Adrenal gland (tissue), 12 donors: Measurements from ENCODE around the gene DDX25. TPM values are rescaled to one million over a fixed set of nuclear protein-coding genes. Genes with fewer than 3 reads are reported as not detected.

Experiments
- DNase-seq, 7 donors: peaks; one replicate each; pipeline ENCODE4 v3.0.0-alpha.2; 2019 to 2020
- H3K27ac ChIP-seq, 5 donors: fragments of 200-600 bp; sonication (generic) in 4 of 5; 1 replicate in 3 of 5; 2 replicates in 2 of 5; pipeline versions ENCODE4 v1.5.1 to v1.8.0; 2016 to 2020; ENCODE audit warnings: mild to moderate bottlenecking in 1 of 5
- H3K27me3 ChIP-seq: fragments of 200-600 bp; 2 replicates; pipeline ENCODE4 v1.8.0; 2021
- H3K36me3 ChIP-seq, 2 donors: fragments of 200-600 bp; replicated peaks in 1 of 2; 1 replicate in 1 of 2; 2 replicates in 1 of 2; pipeline versions ENCODE4 v1.5.1 to v1.8.0; 2018 to 2022
- H3K4me1 ChIP-seq, 2 donors: fragments of 200-600 bp; replicated peaks in 1 of 2; 1 replicate in 1 of 2; 2 replicates in 1 of 2; pipeline versions ENCODE4 v1.5.1 to v1.8.0; 2018 to 2021
- H3K4me3 ChIP-seq, 4 donors: fragments of 200-600 bp; sonication (generic) in 3 of 4; one replicate each; pipeline ENCODE4 v1.5.1; 2016 to 2018
- H3K9me3 ChIP-seq, 3 donors: fragments of 200-600 bp; sonication (generic) in 1 of 3; replicated peaks in 1 of 3; 1 replicate in 2 of 3; 2 replicates in 1 of 3; pipeline versions ENCODE4 v1.5.1 to v1.8.0; 2016 to 2021
- POLR2A ChIP-seq, 2 donors: fragments of 450-650 bp; IDR thresholded peaks; one replicate each; pipeline ENCODE4 v1.6.1; 2017; ENCODE audit warnings: antibody characterized with exemption in 2 of 2, mild to moderate bottlenecking in 2 of 2, moderate library complexity in 1 of 2
- WGBS, 4 donors: extraction: QIAGEN DNeasy Blood & Tissue Kit in 2 of 4; methylation state at CpG; one replicate each; pipeline versions ENCODE4 v1.1.5 to v1.1.7; 2013 to 2017; 5-methylcytosine and 5-hydroxymethylcytosine counted together
- intact Hi-C, 2 donors: fragments of 100-400 bp; cut with DNase I; formaldehyde crosslinking; loops; one replicate each; pipeline versions ENCODE4 v1.14.1 to v1.15.0; 2022 to 2023
- polyA plus RNA-seq, 3 donors: library from polyadenylated mRNA; stranded (reverse); fragments of 200-250 nt in 2 of 3; fragments of 350-450 nt in 1 of 3; fragmentation: Illumina TruSeq in 1 of 3; extraction: RNeasy Lipid Tissue Mini Kit (QIAGEN cat#74804) in 1 of 3; gene quantifications; one replicate each; pipeline ENCODE4 v1.2.3, GENCODE V29; 2013 to 2014
- total RNA-seq, 9 donors: library from RNA; depleted of rRNA in 4 of 9; stranded (reverse); fragments of >200 nt in 4 of 9; fragments of 120-200 nt in 1 of 9; fragmentation: NEBNext Ultra II Directional in 1 of 9; extraction: Animal tissue kit (Norgen Biotek cat#: 25700) in 1 of 9; gene quantifications; one replicate each; pipeline versions ENCODE4 v1.1.0 to v1.2.4, GENCODE V29; 2013 to 2023
- TF ChIP-seq, protein P1 (sequence below), 6 experiments: fragments of 450-650 bp in 4 of 6; fragments of 200-600 bp in 2 of 6; sonication (generic) in 1 of 6; IDR thresholded peaks; 1 replicate in 5 of 6; 2 replicates in 1 of 6; pipeline versions ENCODE4 v1.5.1 to v1.8.0; 2016 to 2021; ENCODE audit warnings: antibody characterized with exemption in 6 of 6, mild to moderate bottlenecking in 2 of 6, moderate library complexity in 1 of 6
- donor health status: healthy with polysubstance abuse.
- donor health status: Bipolar disorder and iron deficiency.
- donor health status: DM: yes; HTN: yes; CAD: no.
- donor health status: DM: no; HTN: no; CAD: no.
- donor health status: DM: no; HTN: no; CAD: no.
- donor health status: DM: yes; HTN: yes; CAD: no.

DDX25 gene
- total and polyA plus RNA-seq, 12 donors = 0.18 to 7.4 (median 0.98) TPM; not detected in 3

DNA sequence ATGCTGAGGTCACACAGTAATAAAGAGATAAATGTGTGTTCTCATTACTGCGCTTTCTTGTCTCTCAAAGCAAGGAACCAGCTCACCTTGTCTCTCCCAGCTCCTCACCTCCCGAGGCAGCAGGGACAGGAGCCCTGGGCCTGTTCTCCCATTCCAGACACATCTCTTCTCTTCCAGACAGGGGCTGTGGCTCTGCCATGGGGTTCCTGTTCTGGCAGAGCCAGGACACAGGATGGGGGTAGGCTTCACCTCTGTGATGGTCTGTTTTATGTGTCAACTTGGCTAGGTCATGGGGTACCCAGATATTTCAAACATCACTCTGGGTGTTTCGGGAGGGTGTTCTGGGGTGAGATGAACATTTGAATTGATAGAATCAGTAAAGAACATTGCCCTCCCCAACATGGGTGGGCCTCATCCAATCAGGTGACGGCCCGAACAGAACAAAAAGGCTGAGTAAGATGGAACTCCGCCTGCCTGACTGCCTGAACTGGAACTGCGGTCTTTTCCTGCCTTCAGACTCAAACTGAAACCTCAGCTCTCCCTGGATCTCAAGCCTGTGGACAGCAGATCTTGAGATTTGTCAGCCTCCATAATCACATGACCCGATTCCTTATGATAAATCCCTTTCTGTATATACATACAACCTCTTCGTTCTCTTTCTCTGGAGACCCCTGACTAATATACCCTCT lies 39.5 kb downstream of the DDX25 start:
- no peak overlapping the region for H3K27ac ChIP-seq
- TF ChIP-seq, protein P1, sequence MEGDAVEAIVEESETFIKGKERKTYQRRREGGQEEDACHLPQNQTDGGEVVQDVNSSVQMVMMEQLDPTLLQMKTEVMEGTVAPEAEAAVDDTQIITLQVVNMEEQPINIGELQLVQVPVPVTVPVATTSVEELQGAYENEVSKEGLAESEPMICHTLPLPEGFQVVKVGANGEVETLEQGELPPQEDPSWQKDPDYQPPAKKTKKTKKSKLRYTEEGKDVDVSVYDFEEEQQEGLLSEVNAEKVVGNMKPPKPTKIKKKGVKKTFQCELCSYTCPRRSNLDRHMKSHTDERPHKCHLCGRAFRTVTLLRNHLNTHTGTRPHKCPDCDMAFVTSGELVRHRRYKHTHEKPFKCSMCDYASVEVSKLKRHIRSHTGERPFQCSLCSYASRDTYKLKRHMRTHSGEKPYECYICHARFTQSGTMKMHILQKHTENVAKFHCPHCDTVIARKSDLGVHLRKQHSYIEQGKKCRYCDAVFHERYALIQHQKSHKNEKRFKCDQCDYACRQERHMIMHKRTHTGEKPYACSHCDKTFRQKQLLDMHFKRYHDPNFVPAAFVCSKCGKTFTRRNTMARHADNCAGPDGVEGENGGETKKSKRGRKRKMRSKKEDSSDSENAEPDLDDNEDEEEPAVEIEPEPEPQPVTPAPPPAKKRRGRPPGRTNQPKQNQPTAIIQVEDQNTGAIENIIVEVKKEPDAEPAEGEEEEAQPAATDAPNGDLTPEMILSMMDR (IDR thresholded peaks at IDR 0.05) = no peak
- TF ChIP-seq POLR2A (IDR thresholded peaks at IDR 0.05) = no peak
- no peaks in the 10 kb centered on the region for H3K27me3 ChIP-seq
- H3K4me3 ChIP-seq = no peak overlapping the region
- WGBS, 4 donors = 79 to 92% (median 88%) methylated on average over 8 to 9 of the region's 9 CpGs
- intact Hi-C loops = loop anchor here (5.0 to 10.0 kb wide), 2 partner anchors 241 to 248 kb away; no protein-coding TSS in a partner anchor
- no peaks in the 10 kb centered on the region for H3K9me3 ChIP-seq
- H3K36me3 ChIP-seq = no peaks in the 10 kb centered on the region
- peak in 1 of 7 donors; percentile 6 for DNase-seq
- H3K4me1 ChIP-seq = no peaks in the 10 kb centered on the region

DNA sequence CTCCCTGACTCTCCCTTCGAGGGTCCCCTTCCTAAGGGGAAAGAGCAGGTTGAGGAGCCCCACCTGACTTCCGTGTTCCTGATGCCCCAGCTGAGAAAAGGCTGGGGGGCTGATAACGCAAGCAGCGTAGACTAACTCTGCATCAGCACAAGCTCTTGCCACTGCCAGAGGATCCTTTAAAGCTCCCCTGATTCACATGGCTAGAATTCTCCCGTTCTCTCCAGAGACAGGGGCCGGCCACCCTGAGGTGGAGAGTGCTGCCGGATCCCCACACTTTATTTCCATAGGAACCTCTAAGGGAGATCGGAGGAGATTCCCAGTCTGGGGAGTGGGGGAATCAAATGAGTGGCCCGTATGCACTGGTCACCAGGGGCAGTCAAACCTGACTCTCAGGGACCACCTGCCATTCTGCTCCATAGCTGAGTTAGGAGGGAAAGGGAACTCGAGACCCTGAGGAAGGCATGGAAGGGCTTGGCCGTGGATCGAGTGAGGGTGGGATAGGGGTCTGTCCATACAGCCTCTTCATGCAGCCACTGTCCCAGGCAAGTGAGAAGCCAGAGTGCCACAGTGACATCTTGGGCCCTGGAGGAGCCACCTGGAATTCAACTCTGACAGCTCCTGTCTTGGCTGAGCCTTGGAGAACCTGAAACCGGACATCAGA lies 40.2 kb downstream of the DDX25 start:
- Histone ChIP-seq H3K4me1 (no peaks in the 10 kb centered on the region), H3K9me3 (no peaks in the 10 kb centered on the region), H3K27me3 (no peaks in the 10 kb centered on the region), H3K36me3 (no peaks in the 10 kb centered on the region), H3K27ac (no peak overlapping the region), H3K4me3 (no peak overlapping the region)
- TF ChIP-seq, protein P1 (IDR thresholded peaks at IDR 0.05) = no peak
- no peak for TF ChIP-seq POLR2A (IDR thresholded peaks at IDR 0.05)
- intact Hi-C loops = loop anchor here (5.0 to 10.0 kb wide), 2 partner anchors 240 to 248 kb away; no protein-coding TSS in a partner anchor
- 74 to 83% (median 78%) methylated on average over 12 to 13 of the region's 13 CpGs for WGBS, 4 donors
- peak in 1 of 7 donors; percentile 13 for DNase-seq

- intact Hi-C loops = loop anchor here in 1 of 2 donors (10.0 kb wide), 1 partner anchor 240 kb away; no protein-coding TSS in a partner anchor
- H3K27ac ChIP-seq = no peak overlapping the region
- TF ChIP-seq POLR2A (IDR thresholded peaks at IDR 0.05) = no peak
- TF ChIP-seq, protein P1 (IDR thresholded peaks at IDR 0.05) = no peak
- H3K4me3 ChIP-seq = no peak overlapping the region
- 71 to 73% (median 72%) methylated on average over 13 to 15 of the region's 15 CpGs for WGBS, 4 donors
- DNase-seq = peak in 1 of 7 donors; percentile 21
- no peaks in the 10 kb centered on the region for H3K36me3 ChIP-seq
- no peaks in the 10 kb centered on the region for H3K4me1 ChIP-seq
- H3K27me3 ChIP-seq = no peaks in the 10 kb centered on the region
- no peaks in the 10 kb centered on the region for H3K9me3 ChIP-seq
These were observed 40.9 kb downstream of the DDX25 start for GRCh38 chr11:125945011-125945796.
